Measurements from ENCODE around the gene NKAIN2. TPM values are rescaled to one million over a fixed set of nuclear protein-coding genes. Genes with fewer than 3 reads are reported as not detected.

The NKAIN2 gene
- total and polyA plus RNA-seq, 9 of the 15 experiments (the other 6 are each of a cell fraction or from before 2014, with no cell fraction given), result not detected

DNA sequence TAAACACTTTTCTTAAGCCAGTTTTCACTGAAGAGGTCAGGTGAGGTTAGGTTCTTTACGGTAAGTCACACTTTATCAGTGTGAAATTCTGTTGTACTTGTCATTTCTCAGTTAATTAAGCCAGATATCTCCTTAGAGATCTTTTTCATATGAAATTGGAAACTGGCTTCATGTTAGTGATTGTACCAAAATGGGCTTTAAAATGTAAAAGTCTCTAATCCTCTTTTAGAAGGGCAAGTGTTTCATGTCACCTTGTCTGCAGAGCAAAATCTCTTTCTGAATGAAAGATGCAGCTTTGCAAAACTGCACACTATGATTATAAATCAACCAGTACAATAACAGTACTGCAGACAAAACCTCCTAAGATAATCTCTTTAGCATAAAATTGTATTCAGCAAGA lies 949.3 kb downstream of the NKAIN2 start (continued):
- TF ChIP-seq, protein P1, sequence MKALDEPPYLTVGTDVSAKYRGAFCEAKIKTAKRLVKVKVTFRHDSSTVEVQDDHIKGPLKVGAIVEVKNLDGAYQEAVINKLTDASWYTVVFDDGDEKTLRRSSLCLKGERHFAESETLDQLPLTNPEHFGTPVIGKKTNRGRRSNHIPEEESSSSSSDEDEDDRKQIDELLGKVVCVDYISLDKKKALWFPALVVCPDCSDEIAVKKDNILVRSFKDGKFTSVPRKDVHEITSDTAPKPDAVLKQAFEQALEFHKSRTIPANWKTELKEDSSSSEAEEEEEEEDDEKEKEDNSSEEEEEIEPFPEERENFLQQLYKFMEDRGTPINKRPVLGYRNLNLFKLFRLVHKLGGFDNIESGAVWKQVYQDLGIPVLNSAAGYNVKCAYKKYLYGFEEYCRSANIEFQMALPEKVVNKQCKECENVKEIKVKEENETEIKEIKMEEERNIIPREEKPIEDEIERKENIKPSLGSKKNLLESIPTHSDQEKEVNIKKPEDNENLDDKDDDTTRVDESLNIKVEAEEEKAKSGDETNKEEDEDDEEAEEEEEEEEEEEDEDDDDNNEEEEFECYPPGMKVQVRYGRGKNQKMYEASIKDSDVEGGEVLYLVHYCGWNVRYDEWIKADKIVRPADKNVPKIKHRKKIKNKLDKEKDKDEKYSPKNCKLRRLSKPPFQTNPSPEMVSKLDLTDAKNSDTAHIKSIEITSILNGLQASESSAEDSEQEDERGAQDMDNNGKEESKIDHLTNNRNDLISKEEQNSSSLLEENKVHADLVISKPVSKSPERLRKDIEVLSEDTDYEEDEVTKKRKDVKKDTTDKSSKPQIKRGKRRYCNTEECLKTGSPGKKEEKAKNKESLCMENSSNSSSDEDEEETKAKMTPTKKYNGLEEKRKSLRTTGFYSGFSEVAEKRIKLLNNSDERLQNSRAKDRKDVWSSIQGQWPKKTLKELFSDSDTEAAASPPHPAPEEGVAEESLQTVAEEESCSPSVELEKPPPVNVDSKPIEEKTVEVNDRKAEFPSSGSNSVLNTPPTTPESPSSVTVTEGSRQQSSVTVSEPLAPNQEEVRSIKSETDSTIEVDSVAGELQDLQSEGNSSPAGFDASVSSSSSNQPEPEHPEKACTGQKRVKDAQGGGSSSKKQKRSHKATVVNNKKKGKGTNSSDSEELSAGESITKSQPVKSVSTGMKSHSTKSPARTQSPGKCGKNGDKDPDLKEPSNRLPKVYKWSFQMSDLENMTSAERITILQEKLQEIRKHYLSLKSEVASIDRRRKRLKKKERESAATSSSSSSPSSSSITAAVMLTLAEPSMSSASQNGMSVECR (CRISPR knock-in tag; IDR thresholded peaks at IDR 0.05), result no peak
- TF ChIP-seq ZNF165 (CRISPR knock-in tag; IDR thresholded peaks at IDR 0.05; ENCODE audit: borderline replicate concordance) (no peak), NFATC3 (IDR thresholded peaks at IDR 0.05) (no peak), MEIS2 (IDR thresholded peaks at IDR 0.05; ENCODE audit: partially characterized antibody) (no peak), FOXM1 (IDR thresholded peaks at IDR 0.05; ENCODE audit: low read depth) (no peak), FOXM1 (CRISPR knock-in tag; IDR thresholded peaks at IDR 0.05; ENCODE audit: low read depth) (no peak), CBX5 (IDR thresholded peaks at IDR 0.05; ENCODE audit: borderline replicate concordance, low read depth) (no peak), RFX1 (IDR thresholded peaks at IDR 0.05) (no peak), CC2D1A (IDR thresholded peaks at IDR 0.05) (no peak)
- TF ChIP-seq, protein P2, sequence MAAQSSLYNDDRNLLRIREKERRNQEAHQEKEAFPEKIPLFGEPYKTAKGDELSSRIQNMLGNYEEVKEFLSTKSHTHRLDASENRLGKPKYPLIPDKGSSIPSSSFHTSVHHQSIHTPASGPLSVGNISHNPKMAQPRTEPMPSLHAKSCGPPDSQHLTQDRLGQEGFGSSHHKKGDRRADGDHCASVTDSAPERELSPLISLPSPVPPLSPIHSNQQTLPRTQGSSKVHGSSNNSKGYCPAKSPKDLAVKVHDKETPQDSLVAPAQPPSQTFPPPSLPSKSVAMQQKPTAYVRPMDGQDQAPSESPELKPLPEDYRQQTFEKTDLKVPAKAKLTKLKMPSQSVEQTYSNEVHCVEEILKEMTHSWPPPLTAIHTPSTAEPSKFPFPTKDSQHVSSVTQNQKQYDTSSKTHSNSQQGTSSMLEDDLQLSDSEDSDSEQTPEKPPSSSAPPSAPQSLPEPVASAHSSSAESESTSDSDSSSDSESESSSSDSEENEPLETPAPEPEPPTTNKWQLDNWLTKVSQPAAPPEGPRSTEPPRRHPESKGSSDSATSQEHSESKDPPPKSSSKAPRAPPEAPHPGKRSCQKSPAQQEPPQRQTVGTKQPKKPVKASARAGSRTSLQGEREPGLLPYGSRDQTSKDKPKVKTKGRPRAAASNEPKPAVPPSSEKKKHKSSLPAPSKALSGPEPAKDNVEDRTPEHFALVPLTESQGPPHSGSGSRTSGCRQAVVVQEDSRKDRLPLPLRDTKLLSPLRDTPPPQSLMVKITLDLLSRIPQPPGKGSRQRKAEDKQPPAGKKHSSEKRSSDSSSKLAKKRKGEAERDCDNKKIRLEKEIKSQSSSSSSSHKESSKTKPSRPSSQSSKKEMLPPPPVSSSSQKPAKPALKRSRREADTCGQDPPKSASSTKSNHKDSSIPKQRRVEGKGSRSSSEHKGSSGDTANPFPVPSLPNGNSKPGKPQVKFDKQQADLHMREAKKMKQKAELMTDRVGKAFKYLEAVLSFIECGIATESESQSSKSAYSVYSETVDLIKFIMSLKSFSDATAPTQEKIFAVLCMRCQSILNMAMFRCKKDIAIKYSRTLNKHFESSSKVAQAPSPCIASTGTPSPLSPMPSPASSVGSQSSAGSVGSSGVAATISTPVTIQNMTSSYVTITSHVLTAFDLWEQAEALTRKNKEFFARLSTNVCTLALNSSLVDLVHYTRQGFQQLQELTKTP (IDR thresholded peaks at IDR 0.05; ENCODE audit: low read depth in 1 of 2, partially characterized antibody in 2 of 2), result no peak
- TF ChIP-seq, protein P3, sequence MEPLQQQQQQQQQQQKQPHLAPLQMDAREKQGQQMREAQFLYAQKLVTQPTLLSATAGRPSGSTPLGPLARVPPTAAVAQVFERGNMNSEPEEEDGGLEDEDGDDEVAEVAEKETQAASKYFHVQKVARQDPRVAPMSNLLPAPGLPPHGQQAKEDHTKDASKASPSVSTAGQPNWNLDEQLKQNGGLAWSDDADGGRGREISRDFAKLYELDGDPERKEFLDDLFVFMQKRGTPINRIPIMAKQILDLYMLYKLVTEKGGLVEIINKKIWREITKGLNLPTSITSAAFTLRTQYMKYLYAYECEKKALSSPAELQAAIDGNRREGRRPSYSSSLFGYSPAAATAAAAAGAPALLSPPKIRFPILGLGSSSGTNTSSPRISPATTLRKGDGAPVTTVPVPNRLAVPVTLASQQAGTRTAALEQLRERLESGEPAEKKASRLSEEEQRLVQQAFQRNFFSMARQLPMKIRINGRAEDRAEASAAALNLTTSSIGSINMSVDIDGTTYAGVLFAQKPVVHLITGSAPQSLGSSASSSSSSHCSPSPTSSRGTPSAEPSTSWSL (CRISPR knock-in tag; IDR thresholded peaks at IDR 0.05; ENCODE audit: borderline replicate concordance), result no peak
